ENCODE results near the gene POLR2J2. TPM values are rescaled to one million over a fixed set of nuclear protein-coding genes. Genes with fewer than 3 reads are reported as not detected.
"Not testable (repeated sequence)": the region's sequence is repeated elsewhere in the genome, so short reads cannot be mapped to it uniquely, and the experiment has no call there.

POLR2J2 gene
- total and polyA plus RNA-seq, 5 donors from 2014 or later, result 1.3 to 56.4 (median 2.3) TPM

- not testable (repeated sequence) for H3K27me3 Mint-ChIP-seq; ATAC-seq (ENCODE audit: low read depth in 2 of 2); H3K9me3 Mint-ChIP-seq; H3K9me3 ChIP-seq (ENCODE audit: control insufficient read depth in 2 of 2, low read length in 2 of 2); H3K4me1 Mint-ChIP-seq; H3K27ac Mint-ChIP-seq; H3K27ac ChIP-seq (ENCODE audit: insufficient read depth, low read length, poor library complexity, severe bottlenecking); H3K36me3 Mint-ChIP-seq; H3K4me1 ChIP-seq (ENCODE audit: control insufficient read depth, insufficient read depth, low read length, poor library complexity, severe bottlenecking); H3K36me3 ChIP-seq (ENCODE audit: control insufficient read depth, insufficient read depth, low read length); DNase-seq; H3K4me3 Mint-ChIP-seq; H3K27me3 ChIP-seq (ENCODE audit: control insufficient read depth, insufficient read depth, low read length); H3K4me3 ChIP-seq (ENCODE audit: low read depth, low read length)
These were observed 11.1 kb upstream of the POLR2J2 start for GRCh38 chr7:102682560-102682959.

- not testable (repeated sequence) for H3K4me3 Mint-ChIP-seq; H3K27me3 Mint-ChIP-seq; H3K9me3 Mint-ChIP-seq; DNase-seq; H3K9me3 ChIP-seq (ENCODE audit: control insufficient read depth in 2 of 2, low read length in 2 of 2); H3K4me1 Mint-ChIP-seq; H3K27ac Mint-ChIP-seq; H3K4me1 ChIP-seq (ENCODE audit: control insufficient read depth, insufficient read depth, low read length, poor library complexity, severe bottlenecking); H3K27me3 ChIP-seq (ENCODE audit: control insufficient read depth, insufficient read depth, low read length); H3K36me3 ChIP-seq (ENCODE audit: control insufficient read depth, insufficient read depth, low read length); H3K36me3 Mint-ChIP-seq; H3K4me3 ChIP-seq (ENCODE audit: low read depth, low read length); H3K27ac ChIP-seq (ENCODE audit: insufficient read depth, low read length, poor library complexity, severe bottlenecking)
- ATAC-seq (ENCODE audit: low read depth in 2 of 2), result peak in 1 of 2 donors; percentile 7
These were observed 9.3 kb upstream of the POLR2J2 start for GRCh38 chr7:102680780-102681179.

DNA sequence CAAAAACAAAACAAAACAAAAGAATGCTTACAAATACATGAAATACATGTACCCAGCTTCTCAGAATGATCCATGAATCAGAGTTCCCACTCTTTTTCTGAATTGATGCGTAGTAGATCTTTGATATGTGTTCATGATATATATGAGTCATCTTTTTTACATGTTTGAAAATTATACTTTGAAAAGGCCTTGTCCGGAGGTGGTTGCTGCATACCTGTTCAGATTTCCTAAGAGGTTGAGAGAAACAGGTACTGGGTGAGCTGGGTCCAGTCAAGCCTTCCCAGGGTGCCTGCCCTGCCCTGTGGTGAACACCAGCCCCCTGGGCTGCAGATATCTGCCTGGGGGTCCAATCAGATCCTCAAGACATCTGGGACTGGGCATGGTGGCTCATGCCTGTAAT lies 4.1 kb upstream of the POLR2J2 start:
- H3K4me3 ChIP-seq (ENCODE audit: low read depth, low read length); H3K36me3 Mint-ChIP-seq; H3K4me1 Mint-ChIP-seq; H3K27me3 Mint-ChIP-seq; DNase-seq; H3K9me3 Mint-ChIP-seq; H3K27ac Mint-ChIP-seq; ATAC-seq (ENCODE audit: low read depth in 2 of 2); H3K27me3 ChIP-seq (ENCODE audit: control insufficient read depth, insufficient read depth, low read length); H3K36me3 ChIP-seq (ENCODE audit: control insufficient read depth, insufficient read depth, low read length); H3K27ac ChIP-seq (ENCODE audit: insufficient read depth, low read length, poor library complexity, severe bottlenecking); H3K4me1 ChIP-seq (ENCODE audit: control insufficient read depth, insufficient read depth, low read length, poor library complexity, severe bottlenecking); H3K9me3 ChIP-seq (ENCODE audit: control insufficient read depth in 2 of 2, low read length in 2 of 2); H3K4me3 Mint-ChIP-seq: not testable (repeated sequence)

GRCh38 chr7:102673447-102674067 lies 2.1 kb upstream of the POLR2J2 start:
- H3K27ac ChIP-seq (ENCODE audit: insufficient read depth, low read length, poor library complexity, severe bottlenecking); H3K36me3 Mint-ChIP-seq; H3K27me3 Mint-ChIP-seq; H3K9me3 Mint-ChIP-seq; DNase-seq; H3K4me3 ChIP-seq (ENCODE audit: low read depth, low read length); H3K27ac Mint-ChIP-seq; H3K27me3 ChIP-seq (ENCODE audit: control insufficient read depth, insufficient read depth, low read length); H3K9me3 ChIP-seq (ENCODE audit: control insufficient read depth in 2 of 2, low read length in 2 of 2); H3K36me3 ChIP-seq (ENCODE audit: control insufficient read depth, insufficient read depth, low read length); H3K4me3 Mint-ChIP-seq; ATAC-seq (ENCODE audit: low read depth in 2 of 2); H3K4me1 Mint-ChIP-seq; H3K4me1 ChIP-seq (ENCODE audit: control insufficient read depth, insufficient read depth, low read length, poor library complexity, severe bottlenecking): not testable (repeated sequence)

- H3K36me3 Mint-ChIP-seq; DNase-seq; H3K4me1 ChIP-seq (ENCODE audit: control insufficient read depth, insufficient read depth, low read length, poor library complexity, severe bottlenecking); H3K9me3 Mint-ChIP-seq; H3K27ac Mint-ChIP-seq; H3K4me1 Mint-ChIP-seq; H3K9me3 ChIP-seq (ENCODE audit: control insufficient read depth in 2 of 2, low read length in 2 of 2); H3K27me3 Mint-ChIP-seq; H3K36me3 ChIP-seq (ENCODE audit: control insufficient read depth, insufficient read depth, low read length); H3K27me3 ChIP-seq (ENCODE audit: control insufficient read depth, insufficient read depth, low read length); H3K4me3 ChIP-seq (ENCODE audit: low read depth, low read length); H3K27ac ChIP-seq (ENCODE audit: insufficient read depth, low read length, poor library complexity, severe bottlenecking): not testable (repeated sequence)
- peak in 1 of 2 donors; percentile 5 for ATAC-seq (ENCODE audit: low read depth in 2 of 2)
- peak overlapping the region in 1 of 4 donors; percentile 77 for H3K4me3 Mint-ChIP-seq
These were observed 469 bp upstream of the POLR2J2 start for GRCh38 chr7:102671956-102672307.

GRCh38 chr7:102667523-102667922 lies 3.9 kb downstream of the POLR2J2 start:
- not testable (repeated sequence) for H3K27me3 Mint-ChIP-seq; H3K36me3 Mint-ChIP-seq; H3K27ac ChIP-seq (ENCODE audit: insufficient read depth, low read length, poor library complexity, severe bottlenecking); H3K27me3 ChIP-seq (ENCODE audit: control insufficient read depth, insufficient read depth, low read length); DNase-seq; H3K27ac Mint-ChIP-seq; ATAC-seq (ENCODE audit: low read depth in 2 of 2); H3K4me1 ChIP-seq (ENCODE audit: control insufficient read depth, insufficient read depth, low read length, poor library complexity, severe bottlenecking); H3K9me3 ChIP-seq (ENCODE audit: control insufficient read depth in 2 of 2, low read length in 2 of 2); H3K4me1 Mint-ChIP-seq; H3K4me3 Mint-ChIP-seq; H3K9me3 Mint-ChIP-seq; H3K4me3 ChIP-seq (ENCODE audit: low read depth, low read length); H3K36me3 ChIP-seq (ENCODE audit: control insufficient read depth, insufficient read depth, low read length)

DNA sequence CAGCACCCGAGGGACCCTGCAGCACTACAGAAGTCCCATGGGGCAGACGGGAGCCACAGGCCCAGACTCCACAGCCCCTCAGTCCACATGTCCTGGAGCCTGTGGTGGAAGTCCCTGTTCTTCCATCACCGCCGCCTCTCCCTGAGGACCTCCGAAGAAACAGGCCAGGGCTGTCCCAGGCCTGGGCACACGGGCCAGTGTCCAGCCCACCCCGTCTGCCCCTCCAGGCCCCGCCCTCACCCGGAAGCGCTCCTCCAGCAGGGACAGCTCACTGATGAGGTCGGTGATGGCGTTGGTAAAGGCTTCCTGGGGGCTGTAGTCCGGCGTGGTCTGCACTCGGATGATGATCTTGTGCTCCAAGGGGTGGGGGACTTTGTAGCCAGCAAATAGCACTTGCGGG lies 4.6 kb downstream of the POLR2J2 start:
- H3K4me3 ChIP-seq (ENCODE audit: low read depth, low read length); H3K27ac ChIP-seq (ENCODE audit: insufficient read depth, low read length, poor library complexity, severe bottlenecking); H3K27ac Mint-ChIP-seq; H3K9me3 ChIP-seq (ENCODE audit: control insufficient read depth in 2 of 2, low read length in 2 of 2); H3K27me3 ChIP-seq (ENCODE audit: control insufficient read depth, insufficient read depth, low read length); H3K9me3 Mint-ChIP-seq; H3K36me3 Mint-ChIP-seq; H3K4me1 ChIP-seq (ENCODE audit: control insufficient read depth, insufficient read depth, low read length, poor library complexity, severe bottlenecking); H3K36me3 ChIP-seq (ENCODE audit: control insufficient read depth, insufficient read depth, low read length); H3K4me1 Mint-ChIP-seq; H3K27me3 Mint-ChIP-seq; DNase-seq; ATAC-seq (ENCODE audit: low read depth in 2 of 2); H3K4me3 Mint-ChIP-seq: not testable (repeated sequence)

DNA sequence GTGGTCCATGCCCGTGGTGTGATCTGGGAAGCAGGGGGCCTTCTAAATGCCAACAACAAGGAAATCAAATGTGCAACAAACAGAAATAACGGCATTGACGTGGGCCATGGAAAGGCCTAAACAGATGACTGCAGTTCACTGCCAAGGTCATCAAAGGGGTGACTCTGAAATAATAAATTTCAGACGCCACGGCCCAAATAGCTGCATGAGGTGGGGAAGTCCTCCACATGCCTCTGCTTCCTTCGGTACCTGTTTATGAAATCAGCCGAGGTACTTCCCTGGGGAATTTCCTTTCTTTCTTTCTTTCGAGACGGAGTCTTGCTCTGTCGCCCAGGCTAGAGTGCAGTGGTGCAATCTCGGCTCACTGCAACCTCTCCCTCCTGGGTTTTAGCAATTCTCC lies 6.7 kb downstream of the POLR2J2 start:
- not testable (repeated sequence) for H3K27ac Mint-ChIP-seq; H3K27ac ChIP-seq (ENCODE audit: insufficient read depth, low read length, poor library complexity, severe bottlenecking); ATAC-seq (ENCODE audit: low read depth in 2 of 2); H3K4me3 ChIP-seq (ENCODE audit: low read depth, low read length); H3K27me3 ChIP-seq (ENCODE audit: control insufficient read depth, insufficient read depth, low read length); H3K36me3 Mint-ChIP-seq; H3K27me3 Mint-ChIP-seq; H3K36me3 ChIP-seq (ENCODE audit: control insufficient read depth, insufficient read depth, low read length); H3K9me3 Mint-ChIP-seq; H3K4me1 Mint-ChIP-seq; H3K4me1 ChIP-seq (ENCODE audit: control insufficient read depth, insufficient read depth, low read length, poor library complexity, severe bottlenecking); DNase-seq; H3K4me3 Mint-ChIP-seq; H3K9me3 ChIP-seq (ENCODE audit: control insufficient read depth in 2 of 2, low read length in 2 of 2)

All from CD4-positive, CD25-positive, alpha-beta regulatory T cell (primary cell).